ENCODE measurements around the gene GADD45G.

The GADD45G gene

DNA sequence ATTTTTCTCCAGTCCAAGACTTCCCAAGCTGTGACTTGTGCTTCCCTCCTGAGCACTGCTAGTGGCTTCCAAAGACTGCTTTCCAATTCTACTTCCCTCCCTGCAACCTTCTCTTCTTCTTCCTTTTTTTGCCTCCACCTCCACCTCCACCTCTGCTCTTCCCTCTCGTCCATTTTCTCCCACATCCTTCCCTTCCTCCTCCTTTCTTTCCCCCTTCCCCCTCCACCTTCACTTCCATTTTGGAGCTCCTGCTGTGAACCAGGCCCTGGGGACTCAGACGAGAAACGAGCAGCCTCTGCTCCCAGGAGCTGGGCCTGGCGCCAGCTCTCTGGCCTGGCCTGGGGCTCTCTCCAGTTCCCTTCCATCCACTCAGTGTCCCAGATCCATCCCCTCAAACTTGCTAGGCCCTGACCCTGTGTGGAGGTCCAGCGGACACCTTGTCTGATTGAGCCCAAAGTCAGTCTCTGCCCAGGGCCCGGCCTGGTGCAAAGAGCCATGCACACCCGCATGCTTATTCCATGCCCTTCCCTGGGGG, 5.6 kb downstream of the GADD45G start:
- no peak for DNase-seq

DNA sequence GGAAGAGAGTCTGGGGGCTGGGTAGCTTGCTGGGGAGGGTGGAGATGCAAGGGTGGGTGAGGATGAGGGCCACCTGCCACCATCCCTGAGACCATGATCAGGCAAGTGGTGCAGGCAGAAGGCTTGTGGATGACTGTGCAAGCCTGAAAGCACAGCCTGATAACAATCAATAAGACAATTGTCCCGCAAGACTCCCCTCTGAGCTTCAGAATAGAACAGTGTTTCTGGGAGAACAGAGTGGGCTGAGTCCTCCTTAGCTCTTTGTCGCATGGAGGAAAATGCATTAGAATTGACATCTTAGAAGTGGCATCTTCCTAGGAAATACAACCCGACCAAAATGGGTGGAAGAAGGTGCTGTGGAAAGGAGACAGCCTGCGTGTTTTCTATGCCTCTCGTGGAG, 6.6 kb downstream of the GADD45G start:
- no peak for DNase-seq

DNA sequence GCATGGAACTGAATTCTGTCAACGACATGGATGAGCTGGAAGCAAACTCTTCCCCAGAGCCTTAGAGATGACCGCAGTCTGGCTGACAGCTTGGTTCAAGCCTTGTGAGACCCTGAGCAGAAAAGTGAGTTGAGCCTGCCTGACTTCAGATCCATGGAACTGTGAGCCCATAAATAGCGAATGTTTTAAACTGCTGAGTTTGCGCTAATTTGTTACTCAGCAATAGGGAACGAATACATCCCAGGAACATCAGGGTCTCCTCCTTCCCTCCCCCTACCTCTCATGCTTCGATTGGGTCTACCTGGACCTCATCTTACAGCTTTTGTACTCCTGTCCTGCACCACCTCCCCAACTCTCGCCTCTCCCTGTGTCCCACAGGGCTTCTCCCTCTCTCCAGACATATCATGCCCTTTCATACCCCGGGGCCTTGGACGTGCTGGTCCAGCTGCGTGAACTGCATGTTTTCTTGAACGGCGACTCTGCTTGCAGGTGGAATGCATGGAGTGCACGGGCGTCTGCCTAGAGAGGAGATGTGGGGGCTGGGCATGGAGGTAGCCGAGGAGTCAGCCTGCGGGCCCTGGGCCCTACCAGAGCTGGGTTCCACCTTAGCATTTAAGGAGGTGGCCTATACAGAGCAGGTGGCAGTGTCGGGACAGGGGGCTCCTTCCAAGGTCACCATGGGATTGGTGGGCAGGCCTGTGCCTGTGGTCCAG, 7.9 kb downstream of the GADD45G start:
- DNase-seq, result no peak

DNA sequence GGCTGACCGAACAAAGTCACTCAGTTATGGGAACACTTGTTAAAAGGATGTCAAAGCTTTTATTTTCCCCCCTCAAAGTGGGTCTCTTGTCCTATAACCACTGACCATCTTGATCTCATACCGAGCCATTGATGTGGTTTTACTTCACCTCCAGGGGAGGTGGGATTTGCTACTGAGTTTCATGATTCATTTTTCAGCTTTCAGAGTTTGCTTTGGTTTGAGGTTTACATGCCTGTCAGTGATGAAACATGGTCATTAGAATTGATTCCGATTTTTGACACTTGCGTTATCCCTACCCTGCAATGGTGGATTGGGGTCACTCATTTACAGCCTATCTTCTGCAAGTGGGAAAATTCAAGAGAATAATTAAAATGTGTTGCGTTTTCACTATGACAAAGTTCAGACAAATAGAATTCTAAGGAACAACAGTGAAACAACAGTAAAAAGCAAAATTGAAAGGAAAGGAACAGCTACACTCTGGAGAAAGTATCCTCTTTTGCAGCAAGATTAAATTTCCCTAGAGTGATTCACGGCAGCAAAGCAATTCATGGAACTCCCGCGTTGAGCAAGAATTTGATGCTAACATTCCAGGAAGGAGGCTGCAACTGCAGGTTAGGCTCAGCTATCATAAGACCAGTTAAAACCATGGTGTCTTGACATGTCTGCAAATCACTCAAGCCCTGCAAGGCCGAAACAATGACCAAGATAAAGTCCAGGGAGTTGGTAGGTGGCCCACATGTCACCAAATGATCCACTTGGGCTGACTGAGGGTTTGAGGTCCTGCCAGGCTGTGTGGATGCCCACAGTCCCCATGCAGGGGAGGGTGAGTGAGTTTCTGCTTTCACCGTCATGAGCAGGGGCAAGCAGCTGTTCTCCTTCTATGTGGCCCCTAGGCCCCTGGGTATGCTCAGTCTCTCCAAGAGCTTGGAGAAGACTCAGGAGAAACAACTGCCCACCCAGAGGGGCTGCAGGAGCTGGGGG, 9.4 kb downstream of the GADD45G start:
- no peak for DNase-seq

DNA sequence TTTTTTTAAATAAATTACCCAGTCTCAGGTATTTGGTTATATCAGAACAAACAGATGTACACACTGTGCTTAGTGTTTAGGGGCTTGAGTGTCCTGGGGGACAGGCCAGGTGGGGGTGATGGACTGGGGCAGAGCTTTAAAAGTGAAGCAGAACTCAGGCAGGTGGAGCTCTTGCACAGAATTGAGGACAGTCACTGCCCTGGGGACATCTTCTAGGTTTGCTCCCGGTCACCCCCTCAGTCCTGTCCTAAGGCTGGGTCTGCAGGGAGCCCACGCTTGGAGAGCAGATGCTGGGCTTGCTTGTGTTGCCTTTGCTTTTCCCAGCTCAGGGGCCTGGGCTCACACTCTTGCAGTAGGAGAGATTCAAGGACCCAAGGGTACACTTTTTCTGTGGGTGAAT, 10.8 kb downstream of the GADD45G start:
- DNase-seq, result no peak

DNA sequence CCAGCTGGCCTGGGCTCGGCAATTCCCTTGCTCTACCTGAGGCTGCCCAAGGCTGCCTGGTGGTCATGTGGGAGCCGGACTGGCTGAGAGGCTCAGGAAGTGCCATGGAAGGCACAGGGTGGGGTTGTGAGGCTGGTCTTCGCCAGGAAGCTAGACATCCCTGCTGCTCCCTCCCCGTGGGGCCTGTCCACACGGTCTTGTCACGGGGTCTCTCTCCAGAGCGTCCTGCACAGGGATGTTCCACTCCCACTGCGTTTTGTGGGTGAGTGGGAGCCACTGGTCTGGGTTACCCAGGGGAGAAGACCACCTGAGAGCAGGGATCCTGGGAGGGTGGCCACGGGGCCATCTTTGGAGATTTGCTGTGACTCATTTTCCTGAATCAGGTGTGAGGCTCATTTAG, 11.6 kb downstream of the GADD45G start:
- DNase-seq, result no peak

DNA sequence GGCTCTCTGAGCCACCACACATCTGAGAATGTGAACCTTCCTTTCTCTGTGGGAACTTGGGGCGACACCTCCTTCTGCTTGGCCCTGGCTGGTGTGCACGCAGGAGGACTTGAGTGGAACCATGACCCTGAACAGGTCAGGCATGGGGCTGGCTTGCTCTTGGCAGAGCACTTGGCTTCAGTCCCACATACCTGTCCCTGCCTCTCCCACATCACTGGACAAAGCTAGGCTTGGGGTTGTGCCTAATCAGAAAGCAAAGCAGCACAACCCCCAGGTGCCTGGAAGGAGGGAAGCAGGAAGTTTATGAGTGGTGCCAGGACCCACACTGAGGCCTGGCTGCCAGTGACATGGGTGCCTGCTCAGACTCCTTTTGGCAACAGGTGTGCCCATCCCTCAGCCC, 13.2 kb downstream of the GADD45G start:
- DNase-seq, result no peak

DNA sequence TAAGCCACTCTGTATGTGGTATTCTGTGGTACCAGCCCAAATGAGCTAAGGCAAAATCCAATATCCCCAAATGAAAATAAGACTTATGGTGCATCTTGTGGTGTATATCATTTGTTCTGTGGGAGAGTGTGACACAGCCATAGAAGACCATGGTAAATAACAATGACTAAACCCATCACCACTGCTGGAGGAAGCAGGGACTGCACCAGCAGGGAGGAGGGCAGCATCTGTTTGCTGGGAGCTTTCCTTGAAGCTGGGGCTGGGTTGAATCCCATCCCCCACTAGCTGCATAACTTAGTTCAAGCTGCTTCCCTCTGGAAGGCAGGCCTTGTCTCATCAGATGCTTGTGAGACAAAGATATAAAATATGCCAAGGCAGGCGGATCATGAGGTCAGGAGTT, 14.2 kb downstream of the GADD45G start:
- no peak for DNase-seq

DNA sequence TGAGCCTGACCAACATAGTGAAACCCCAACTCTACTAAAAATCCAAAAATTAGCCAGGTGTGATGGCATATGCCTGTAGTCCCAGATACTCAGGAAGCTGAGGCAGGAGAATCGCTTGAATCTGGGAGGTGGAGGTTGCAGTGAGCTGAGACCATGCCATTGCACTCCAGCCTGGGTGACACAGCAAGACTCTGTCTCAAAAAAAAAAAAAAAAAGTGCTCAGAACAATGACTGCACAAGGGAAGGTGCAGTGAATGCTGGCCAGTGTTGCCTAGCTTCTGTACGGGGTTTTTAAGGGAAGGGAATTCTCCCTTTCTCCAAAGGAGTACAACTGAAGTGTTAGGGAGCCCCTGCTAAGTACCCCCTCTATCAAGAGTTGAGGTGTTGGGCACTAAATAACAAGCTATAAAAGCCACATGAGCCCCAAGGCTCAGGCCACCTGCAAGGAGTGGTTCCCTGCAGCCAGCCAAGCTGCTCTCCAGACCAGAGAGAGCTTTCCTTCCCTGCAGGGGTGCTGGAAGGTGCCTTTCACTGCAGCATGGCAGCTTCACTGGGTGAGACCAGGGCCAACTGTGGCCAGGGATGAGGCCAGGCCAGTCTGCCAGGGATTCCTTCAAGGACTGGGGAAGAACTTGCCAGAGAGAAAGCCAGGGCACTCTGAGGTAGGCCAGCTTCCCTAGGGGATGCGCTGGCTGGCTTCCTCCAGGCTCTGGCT, 14.8 kb downstream of the GADD45G start:
- DNase-seq, result no peak

DNA sequence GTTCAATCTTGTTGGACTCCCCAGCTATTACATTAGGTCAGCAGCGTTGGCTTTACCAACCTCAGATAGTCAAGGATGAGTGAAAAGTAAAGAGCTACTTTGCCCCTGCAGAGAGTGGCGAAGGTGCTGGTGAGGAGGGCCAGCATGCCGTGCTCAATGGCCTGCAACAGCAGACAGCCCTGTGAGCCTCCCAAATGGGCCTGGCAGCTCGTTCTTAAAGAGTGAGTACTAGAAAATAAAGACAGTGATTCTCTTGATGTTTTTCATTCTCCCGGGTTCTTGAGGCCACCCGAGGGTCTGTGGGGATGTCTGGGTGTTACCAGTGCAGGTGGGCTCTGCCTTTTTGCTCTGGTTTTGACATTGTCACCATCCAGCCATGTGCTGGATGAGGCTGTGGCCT, 16.2 kb downstream of the GADD45G start:
- no peak for DNase-seq

DNA sequence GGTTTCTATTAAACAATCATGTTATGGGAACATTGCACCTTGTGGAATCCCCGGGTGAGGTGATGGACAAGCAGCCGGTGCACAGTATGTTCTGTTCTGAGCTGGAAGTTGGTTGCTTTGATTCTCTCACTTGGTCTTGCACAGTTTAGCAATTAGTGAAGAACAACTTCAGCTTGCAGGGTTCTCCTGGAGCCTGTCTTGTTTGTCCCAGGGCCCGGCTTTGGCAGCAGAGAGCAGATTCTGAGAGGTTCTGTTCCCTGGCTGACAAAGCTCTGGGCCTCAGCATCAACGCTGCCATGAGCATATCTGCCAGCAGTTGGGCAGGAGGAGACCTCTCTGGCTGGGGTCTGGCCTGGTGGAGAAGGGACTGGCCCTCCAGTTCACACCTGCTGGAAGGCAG, 16.9 kb downstream of the GADD45G start:
- no peak for DNase-seq

DNA sequence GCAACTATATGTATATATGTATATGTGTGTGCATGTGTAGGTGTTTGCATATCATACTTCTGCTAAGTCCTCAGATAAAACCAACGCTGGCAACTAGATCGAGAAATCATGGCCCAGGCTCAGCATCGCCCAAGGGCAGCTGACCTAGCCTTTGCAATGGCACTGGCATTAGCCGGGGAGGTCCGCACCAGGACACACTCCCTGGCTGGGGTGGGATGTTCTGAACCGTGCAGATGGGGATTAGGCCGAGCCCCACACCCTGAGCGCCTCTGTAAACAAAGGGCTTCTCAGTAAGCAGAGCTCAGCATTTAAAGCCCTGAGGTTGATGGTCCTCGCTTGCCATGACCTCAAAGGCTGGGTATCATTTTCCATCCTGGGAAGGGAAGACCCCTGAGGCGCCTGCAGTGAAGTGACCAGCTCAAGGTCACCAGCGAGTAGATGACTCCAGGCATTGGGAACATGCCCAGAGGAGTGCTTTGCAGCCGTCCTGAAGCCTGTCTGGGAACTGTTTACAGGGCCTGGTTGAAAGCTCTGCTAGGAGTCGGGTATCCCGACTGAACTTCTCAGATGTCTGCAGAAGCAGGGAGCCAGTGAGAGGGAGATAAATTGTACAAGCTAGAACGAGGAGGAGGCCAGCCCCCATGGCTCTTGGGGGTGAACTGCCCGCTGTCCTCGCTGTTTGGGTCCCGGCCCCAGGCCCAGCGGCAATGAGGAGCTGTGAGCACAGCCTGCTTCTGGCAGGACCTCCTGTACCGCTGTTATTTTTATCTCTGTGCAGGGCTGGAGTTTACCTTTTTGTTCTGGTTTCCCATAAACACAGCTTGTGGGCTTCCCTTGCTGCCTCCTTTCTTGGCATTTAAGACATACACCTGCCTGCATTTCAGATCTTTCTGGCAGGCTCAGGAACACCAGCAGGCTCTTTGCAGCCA, 18.4 kb downstream of the GADD45G start:
- no peak for DNase-seq

DNA sequence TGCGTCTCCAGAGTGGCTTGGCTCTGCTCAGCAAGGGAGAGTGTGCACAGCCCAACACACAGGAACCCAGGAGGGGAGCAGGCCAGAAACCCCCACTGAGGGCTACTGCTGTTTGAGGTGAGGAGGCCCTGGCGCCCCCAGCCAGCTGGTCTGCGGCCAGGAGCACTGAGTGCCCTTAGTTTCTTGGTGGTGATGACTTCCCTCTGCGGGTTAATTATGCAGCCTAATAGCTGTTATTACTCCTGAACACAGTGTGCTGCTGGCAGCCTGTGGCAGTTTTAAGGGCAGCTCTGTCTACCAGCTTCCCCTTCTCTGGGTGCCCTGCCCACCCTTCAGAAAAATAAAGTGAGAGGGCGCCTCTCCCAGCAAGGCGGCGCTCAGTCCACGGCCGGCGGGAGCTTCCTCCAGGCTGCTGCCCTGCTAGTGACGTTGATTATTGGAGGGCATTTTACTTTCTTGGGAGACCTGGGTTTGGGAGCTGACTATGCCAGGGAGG, 19.2 kb downstream of the GADD45G start:
- DNase-seq, result peak; percentile 59

DNA sequence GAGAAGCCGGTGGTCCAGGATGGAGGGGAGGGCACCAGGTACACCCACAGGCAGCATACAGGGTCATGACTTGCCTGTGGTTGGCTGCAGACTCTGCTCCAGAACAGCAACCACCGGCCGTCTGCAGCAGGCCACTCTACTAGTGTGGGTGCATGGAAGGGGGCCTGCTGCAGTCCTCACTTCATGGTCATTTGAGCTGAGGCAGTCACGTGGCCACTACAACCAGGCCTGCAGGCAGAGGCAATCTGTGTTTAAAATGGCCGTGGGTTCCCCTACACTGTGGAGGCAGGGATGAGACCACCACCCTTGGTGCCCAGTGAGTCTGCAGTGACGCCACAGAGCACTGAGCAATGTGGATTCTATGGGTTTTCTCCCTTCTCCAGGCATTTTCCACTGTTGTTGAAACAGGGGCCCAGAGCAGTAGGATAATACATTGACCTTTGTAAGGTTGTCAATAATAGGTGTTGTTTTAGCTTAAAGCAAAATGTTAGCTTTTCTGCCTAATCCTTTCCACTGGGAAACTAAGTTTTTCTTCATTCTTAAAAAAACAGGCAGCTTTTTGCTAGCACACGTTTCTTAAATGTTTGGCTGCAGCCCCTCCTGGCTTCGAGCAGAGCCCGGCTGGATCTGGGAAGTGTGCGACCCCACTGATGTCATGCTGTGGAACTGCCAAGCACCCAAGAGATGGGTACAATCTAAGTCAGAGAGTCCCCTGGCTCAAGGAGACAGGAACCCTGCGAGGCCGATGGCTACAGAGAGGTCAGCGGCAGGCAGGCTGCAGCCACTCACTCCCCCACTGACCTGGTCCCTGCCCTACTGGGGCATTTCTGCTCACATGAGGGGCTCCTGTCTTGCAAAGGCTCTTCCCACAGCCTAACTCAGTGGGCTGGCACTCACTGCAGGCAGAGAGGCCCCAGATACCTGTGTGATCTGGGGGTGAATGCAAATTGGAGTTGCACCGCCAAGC, 21.2 kb downstream of the GADD45G start:
- DNase-seq, result no peak

DNA sequence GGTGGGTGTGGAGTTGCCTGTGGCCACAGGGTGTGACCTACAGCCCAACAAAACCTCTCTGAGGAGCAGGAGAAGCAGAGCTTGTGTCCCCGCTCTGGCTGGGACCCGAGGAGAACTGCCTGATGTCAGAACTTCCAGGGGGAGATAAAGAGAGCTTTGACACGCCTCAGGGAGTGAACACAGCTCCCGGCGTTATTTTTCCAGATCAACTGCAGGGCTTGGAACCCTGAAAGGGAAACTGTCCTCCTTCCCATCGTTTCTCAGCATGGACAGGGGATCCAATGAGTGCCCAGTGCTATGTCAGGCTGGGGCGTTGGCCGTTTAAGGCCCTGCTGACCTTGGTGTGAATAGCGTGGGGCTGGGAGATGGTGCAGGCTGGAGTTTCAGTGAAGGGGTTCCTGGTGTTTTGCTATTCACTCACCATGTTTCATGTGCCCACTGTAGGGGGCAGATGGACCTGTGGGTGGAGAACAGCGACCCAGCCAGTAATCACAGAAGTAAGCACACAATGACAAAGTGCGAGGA, 22.0 kb downstream of the GADD45G start:
- DNase-seq, result no peak

DNA sequence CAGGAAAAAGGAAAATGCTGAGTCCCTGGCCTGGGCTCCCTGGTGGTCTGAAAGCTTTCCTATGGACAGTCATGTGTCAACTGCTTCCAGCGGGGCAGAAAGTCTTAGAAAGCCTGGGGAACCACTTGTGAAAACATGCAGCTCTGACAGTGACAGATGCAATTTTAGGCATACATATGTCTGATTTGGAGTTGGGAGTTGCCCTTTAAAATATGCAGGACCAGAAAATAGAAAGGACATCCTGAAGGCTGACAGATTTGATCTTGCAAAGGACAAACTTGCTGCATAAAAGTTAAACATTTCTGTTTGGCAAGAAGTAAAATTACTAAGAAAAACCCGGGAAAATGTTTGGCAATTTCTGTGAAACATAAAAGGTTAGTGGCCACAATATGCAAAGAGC, 23.8 kb downstream of the GADD45G start:
- no peak for DNase-seq

DNA sequence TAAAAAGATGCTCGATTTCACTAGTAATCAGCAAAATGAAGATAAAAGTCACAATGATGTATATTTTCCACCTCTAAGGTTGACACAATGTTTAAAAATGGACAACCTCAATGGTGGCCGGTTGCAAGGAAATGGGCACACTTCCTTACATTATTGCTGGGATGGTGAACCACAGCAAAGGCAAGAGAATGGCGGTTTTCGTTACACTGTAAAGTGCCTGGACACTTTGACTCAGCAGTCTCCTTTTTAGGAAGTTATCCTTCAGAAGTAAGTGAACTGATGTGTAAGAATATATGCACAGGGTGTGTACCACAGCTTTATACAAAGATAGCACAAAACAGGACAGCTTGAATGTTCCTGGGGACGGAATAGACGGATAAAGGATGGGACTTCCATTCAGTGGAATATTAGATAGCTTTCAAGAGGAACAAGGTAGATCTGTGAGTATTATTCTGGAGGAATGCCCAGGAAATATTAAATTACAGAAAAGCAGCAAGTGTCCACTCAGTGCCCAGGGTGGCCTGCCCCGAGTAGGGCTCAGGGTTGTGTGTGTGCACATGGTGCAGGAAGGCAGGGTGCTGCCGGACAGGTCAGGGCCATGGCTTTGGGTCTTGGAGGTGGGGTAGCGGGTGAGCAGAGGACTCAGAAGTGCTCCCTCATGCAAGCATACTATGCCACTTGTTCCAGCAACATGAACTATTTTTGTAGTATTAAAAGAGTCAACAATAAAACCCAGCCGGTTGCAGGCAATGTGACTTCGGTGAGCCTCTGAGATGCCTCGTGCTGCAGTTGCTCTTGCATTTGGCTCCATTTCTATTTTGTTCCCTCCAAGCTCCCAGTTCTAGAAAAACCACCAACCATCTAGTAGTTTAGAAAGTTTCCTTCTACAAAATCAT, 24.5 kb downstream of the GADD45G start:
- DNase-seq, result no peak

DNA sequence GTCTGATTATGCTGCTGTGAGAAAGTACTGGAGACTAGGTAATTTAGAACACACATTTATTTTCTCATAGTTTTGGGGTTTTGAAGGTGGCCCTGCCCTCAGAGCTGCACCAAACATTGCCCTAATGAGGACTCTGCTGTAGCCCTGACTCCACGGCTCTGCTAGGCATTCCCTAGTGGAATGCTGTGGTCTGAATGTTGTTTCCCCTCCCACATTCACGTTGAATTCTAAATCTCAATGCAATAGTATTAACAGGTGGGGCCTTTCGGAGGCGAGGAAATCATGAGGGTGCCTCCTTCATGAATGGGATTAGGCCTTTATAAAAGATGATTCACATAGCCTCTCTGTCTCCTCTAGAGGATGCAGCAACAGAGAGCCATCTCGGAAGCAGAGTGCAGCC, 25.7 kb downstream of the GADD45G start:
- no peak for DNase-seq

DNA sequence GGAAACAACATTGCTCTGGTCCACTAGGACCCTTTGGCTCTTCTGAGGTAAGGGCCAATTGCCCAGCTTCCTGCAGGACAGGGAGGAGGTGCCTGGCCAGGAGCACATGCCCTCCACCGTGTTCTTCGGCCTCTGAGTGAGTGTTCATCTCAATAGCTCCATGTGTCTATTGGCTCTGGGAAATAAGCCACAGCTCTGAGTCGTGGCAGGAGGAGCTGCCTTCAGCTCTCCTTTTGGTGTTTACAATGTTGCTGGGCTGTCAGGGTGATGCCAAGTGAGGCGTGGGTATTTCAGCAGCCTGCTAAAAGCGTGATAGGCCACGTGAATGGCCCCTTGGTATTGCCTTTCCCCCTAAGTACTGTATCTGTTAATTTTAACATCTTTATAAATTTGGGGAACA, 26.6 kb downstream of the GADD45G start:
- DNase-seq, result no peak
